Uterus (tissue), 4 donors: ENCODE measurements around the gene TPBG. TPM values are rescaled to one million over a fixed set of nuclear protein-coding genes. Genes with fewer than 3 reads are reported as not detected.

Experiments used
- DNase-seq, 2 donors: peaks; one replicate each; pipeline ENCODE4 v3.0.0-alpha.2; 2019 to 2020
- H3K27ac ChIP-seq, 2 donors: fragments of 200-600 bp; sonication (generic); 1 replicate in 1 of 2; 2 replicates in 1 of 2; pipeline ENCODE4 v1.5.1; 2016 to 2018
- H3K27me3 ChIP-seq, 2 donors: fragments of 200-600 bp; sonication (generic); one replicate each; pipeline ENCODE4 v1.5.1; 2018 to 2019; ENCODE audit warnings: control low read depth in 1 of 2
- H3K36me3 ChIP-seq, 2 donors: fragments of 200-600 bp; sonication (generic); one replicate each; pipeline ENCODE4 v1.5.1; 2019; ENCODE audit warnings: control low read depth in 1 of 2
- H3K4me1 ChIP-seq, 2 donors: fragments of 200-600 bp; sonication (generic); one replicate each; pipeline ENCODE4 v1.5.1; 2018 to 2019; ENCODE audit warnings: control low read depth in 1 of 2
- H3K4me3 ChIP-seq, 2 donors: fragments of 200-600 bp; sonication (generic); 1 replicate in 1 of 2; 2 replicates in 1 of 2; pipeline ENCODE4 v1.5.1; 2018 to 2019; ENCODE audit warnings: mild to moderate bottlenecking in 1 of 2
- H3K9me3 ChIP-seq, 2 donors: fragments of 200-600 bp; sonication (generic); one replicate each; pipeline ENCODE4 v1.5.1; 2019; ENCODE audit warnings: control low read depth in 1 of 2
- CTCF ChIP-seq, 4 experiments: fragments of 200-600 bp in 2 of 4; fragments of 450-650 bp in 2 of 4; sonication (generic) in 2 of 4; IDR thresholded peaks; one replicate each; pipeline ENCODE4 v1.5.1; 2016 to 2019; ENCODE audit warnings: antibody characterized with exemption in 4 of 4, mild to moderate bottlenecking in 2 of 4, moderate library complexity in 1 of 4
- POLR2A ChIP-seq, 2 donors: fragments of 450-650 bp; IDR thresholded peaks; one replicate each; pipeline ENCODE4 v1.6.1; 2016; ENCODE audit warnings: antibody characterized with exemption in 2 of 2, mild to moderate bottlenecking in 1 of 2, moderate library complexity in 1 of 2
- intact Hi-C: fragments of 100-400 bp; cut with DNase I; formaldehyde crosslinking; loops from one replicate; pipeline ENCODE4 v1.15.1; 2023; ENCODE audit warnings: low total_unique reads
- total RNA-seq, 4 donors: library from RNA; depleted of rRNA in 3 of 4; stranded (reverse); fragments of >200 nt in 3 of 4; gene quantifications; one replicate each; pipeline versions ENCODE4 v1.1.0 to v1.2.4, GENCODE V29; 2014 to 2023
- donor health status: DM: yes; HTN: yes; CAD: no.

The TPBG gene, protein sequence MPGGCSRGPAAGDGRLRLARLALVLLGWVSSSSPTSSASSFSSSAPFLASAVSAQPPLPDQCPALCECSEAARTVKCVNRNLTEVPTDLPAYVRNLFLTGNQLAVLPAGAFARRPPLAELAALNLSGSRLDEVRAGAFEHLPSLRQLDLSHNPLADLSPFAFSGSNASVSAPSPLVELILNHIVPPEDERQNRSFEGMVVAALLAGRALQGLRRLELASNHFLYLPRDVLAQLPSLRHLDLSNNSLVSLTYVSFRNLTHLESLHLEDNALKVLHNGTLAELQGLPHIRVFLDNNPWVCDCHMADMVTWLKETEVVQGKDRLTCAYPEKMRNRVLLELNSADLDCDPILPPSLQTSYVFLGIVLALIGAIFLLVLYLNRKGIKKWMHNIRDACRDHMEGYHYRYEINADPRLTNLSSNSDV
- total RNA-seq, result 10 to 100 TPM; 11.5 to 37.5 (median 29.6) TPM

DNA sequence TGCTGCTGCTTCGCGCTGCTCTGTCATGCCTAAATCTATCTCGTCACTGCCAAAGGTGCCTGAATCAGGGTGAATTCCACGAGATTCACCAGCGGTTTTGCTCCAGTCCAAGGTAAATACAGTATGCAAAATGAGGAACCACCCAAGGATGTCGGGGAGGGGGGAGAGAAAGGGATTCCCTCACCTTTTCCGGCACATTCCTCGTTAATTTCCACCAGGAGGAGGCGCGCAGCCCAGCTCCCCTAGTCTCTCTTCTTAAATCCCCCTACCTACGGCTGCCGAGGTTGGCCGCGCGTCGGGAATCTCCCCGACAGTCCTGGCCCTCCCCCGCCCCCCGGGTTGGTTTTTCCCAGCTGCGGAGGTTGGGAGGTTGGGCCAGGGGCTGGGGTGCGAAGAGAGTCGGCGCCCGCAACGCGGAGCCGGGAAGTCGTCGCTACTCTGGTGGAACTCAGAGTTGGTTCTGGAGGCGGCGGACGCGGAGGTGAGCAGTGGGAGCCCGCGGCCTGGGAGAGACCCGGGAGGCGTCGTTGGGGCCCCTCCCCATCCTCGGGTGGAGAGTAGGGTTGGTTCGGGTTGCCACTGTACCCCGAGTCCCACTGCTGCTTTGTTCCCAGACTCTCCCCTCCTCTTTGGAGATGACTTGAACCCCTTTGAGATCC, at the start of gene TPBG:
TSS of gene TPBG (plus strand) at position 390 of the 659 bp plus-strand sequence. CDS start 1,145 bp downstream, outside the sequence.
- H3K4me3 ChIP-seq, result peak within 1 kb of the TSS; percentile 64 to 66
- no peaks in the 10 kb centered on the region for H3K27me3 ChIP-seq
- intact Hi-C loops, result no loop called here
- no peaks in the 10 kb centered on the region for H3K36me3 ChIP-seq
- H3K4me1 ChIP-seq, result peaks cover 0 to 5% of the 10 kb centered on the region in 2 donors
- H3K27ac ChIP-seq, result peak within 1 kb of the TSS; percentile 79 to 83
- H3K9me3 ChIP-seq, result no peaks in the 10 kb centered on the region
- peak; percentile 45 to 59 for DNase-seq
- TF ChIP-seq CTCF (IDR thresholded peaks at IDR 0.05) (peak; percentile 6 to 26 (median 22)), POLR2A (IDR thresholded peaks at IDR 0.05) (peak in 1 of 2 donors; percentile 48)

- H3K27ac ChIP-seq, result no peak overlapping the region
- no peak for TF ChIP-seq POLR2A (IDR thresholded peaks at IDR 0.05)
- no peak for TF ChIP-seq CTCF (IDR thresholded peaks at IDR 0.05)
- DNase-seq, result no peak
- intact Hi-C loops, result no loop called here
- no peaks in the 10 kb centered on the region for H3K36me3 ChIP-seq
- H3K4me3 ChIP-seq, result no peak overlapping the region
- H3K9me3 ChIP-seq, result no peaks in the 10 kb centered on the region
- H3K4me1 ChIP-seq, result no peaks in the 10 kb centered on the region
- no peaks in the 10 kb centered on the region for H3K27me3 ChIP-seq
Observed at GRCh38 chr6:82322386-82322785, 41.2 kb upstream of the TPBG start.

GRCh38 chr6:82329766-82330165, 33.9 kb upstream of the TPBG start:
- Histone ChIP-seq H3K36me3 (no peaks in the 10 kb centered on the region), H3K4me3 (no peak overlapping the region), H3K4me1 (no peaks in the 10 kb centered on the region), H3K27ac (no peak overlapping the region), H3K9me3 (no peaks in the 10 kb centered on the region), H3K27me3 (no peaks in the 10 kb centered on the region)
- TF ChIP-seq POLR2A (IDR thresholded peaks at IDR 0.05) (no peak), CTCF (IDR thresholded peaks at IDR 0.05) (no peak)
- no peak for DNase-seq
- intact Hi-C loops, result no loop called here

GRCh38 chr6:82330171-82330804, 33.3 kb upstream of the TPBG start:
- Histone ChIP-seq H3K4me1 (no peaks in the 10 kb centered on the region), H3K27ac (no peak overlapping the region), H3K27me3 (no peaks in the 10 kb centered on the region), H3K4me3 (no peak overlapping the region), H3K36me3 (no peaks in the 10 kb centered on the region), H3K9me3 (no peaks in the 10 kb centered on the region)
- TF ChIP-seq CTCF (IDR thresholded peaks at IDR 0.05) (no peak), POLR2A (IDR thresholded peaks at IDR 0.05) (no peak)
- intact Hi-C loops, result no loop called here
- no peak for DNase-seq
